ENCODE measurements around the gene VNN1.
"Not testable (repeated sequence)": the region's sequence is repeated elsewhere in the genome, so short reads cannot be mapped to it uniquely, and the experiment has no call there.

VNN1 gene

GRCh38 chr6:132666118-132666517 lies 47.7 kb downstream of the VNN1 start:
- no peak for DNase-seq

DNA sequence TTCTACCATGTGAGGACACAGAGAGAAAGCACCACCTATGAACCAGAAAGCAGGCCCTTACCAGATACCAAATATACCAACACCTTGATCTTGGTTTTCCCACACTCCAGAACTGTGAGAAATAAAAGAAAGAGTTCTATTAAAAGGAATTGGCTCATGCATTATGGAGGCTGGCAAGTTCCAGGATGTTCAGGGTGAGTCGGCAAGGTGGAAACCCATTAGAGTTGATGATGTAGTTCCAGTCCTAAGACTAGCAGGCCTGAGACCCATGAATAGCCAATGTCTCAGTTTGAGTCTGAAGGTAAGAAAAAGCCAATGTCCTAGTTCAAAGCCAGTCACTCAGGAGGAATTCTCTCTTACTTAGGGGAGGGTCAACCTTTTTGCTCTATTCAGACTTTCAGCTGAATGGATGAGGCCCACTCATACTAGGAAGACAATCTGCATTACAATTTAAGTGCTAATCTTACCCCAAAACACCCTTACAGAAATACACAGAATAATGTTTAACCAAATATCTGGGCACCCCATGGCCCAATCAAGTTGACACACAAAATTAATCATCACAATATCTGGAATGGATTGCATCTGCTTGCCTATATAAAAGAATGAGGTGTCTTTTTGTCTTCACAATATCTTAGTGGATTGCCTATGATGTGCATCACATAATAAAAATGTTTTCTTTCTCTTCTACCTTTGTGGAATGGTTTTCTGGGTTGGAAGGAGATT lies 49.4 kb downstream of the VNN1 start:
- no peak for DNase-seq

GRCh38 chr6:132663661-132664060 lies 50.2 kb downstream of the VNN1 start:
- DNase-seq, result no peak

- DNase-seq, result no peak
Measured at GRCh38 chr6:132661906-132662305, 51.9 kb downstream of the VNN1 start.

DNA sequence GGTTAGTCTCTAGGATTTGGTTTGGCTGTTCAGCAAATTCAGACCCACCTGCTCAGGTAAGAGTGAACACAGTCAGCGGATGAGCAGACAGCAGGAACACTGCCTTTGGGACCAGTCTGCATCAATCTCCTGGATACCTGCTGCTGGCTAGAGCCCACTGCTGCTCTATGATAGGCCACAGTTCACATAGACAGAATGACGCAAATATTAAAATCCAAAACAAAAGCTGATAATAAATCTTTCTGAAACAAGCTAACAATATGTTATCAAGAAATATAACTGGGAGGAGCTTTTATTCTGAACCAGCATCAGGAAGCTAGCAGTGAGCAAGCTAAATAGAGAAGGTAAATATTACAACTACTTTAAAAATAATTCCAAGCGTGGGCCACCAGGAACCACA lies 54.8 kb downstream of the VNN1 start, which contains the start of gene TAAR1:
TSS of gene TAAR1 (minus strand) at position 101 of the 400 bp plus-strand sequence. CDS start 13,179 bp downstream, outside the sequence.
- DNase-seq, result no peak

DNA sequence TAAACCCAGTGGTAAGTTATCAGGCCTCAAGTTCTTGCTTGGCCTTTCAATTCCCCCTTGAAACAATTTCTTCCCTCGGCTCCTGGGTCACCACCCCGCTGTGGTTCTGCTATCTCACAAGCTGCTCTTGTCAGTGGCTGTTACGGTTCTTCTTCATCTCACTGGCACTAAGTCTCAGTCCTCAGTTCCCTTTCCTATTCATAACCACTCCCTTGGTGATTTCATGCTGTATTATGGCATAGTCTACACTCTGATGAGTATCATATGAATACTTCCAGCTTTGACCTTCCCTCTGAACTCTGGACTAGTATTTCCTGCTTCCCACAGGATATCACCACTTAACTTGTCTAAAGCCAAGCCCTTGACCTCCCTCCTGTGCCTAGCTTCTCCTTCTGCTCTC lies 62.8 kb downstream of the VNN1 start:
- DNase-seq, result no peak

GRCh38 chr6:132650429-132650828 lies 63.4 kb downstream of the VNN1 start:
- DNase-seq, result no peak

DNA sequence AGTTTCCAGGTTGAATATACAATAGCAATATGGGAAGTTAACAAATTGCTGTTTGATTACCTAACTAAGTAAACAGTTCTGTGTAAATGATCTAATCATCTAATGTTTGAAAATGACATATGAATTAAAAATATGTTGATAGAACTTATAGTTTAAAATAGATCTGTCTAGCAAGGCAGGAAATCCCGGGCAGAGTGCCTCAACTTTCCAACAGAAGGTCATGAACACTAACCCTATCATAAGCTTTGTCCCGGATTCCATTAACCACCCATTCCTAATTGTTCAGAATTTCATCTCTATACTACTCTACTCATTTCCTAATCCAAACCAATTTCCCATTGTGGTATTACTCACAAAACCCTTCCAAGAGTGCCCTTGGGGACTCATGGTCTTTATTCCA lies 65.0 kb downstream of the VNN1 start:
- no peak for DNase-seq

DNA sequence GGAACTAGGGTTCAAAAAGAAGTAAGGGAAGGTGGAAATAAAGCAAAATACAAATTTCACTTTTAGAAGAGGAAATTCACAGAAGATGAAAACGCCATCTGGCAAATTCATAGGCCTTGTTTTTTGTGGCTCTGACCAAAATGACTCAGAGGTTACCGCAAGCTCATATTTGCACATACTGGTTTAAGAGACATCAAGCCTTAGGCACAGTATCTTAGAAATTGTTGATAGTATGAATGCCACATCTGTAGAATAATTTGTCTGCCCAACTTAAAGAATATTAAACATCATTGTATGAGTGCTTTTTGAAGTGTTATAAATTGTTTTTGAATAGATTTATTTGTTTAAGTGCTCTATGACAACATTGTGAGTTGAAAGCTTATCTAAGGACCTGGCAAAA lies 65.5 kb downstream of the VNN1 start:
- no peak for DNase-seq

DNA sequence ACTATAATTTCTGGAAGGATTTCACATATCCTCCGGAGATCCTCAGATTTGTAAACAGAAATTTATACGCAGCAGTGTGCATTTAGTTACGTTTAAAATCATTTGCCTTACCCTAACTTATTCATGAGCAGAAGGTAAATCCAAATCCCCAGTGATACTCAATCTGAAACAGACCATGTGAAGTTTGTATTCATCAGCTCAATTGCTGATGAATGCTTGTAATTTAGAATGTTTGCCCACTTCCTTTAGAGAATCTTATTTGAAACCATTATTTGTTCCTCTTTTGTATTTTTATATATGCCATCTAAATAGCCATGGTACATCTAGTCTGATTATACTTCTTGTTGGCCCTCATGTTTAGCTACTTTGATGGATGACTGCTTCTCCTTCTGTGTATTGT lies 70.3 kb downstream of the VNN1 start:
- DNase-seq, result no peak

- DNase-seq, result not testable (repeated sequence)
Measured at GRCh38 chr6:132637135-132637534, 76.7 kb downstream of the VNN1 start.

- DNase-seq, result not testable (repeated sequence)
Measured at GRCh38 chr6:132635906-132636305, 77.9 kb downstream of the VNN1 start.

GRCh38 chr6:132635288-132635687 lies 78.6 kb downstream of the VNN1 start:
- DNase-seq, result not testable (repeated sequence)

DNA sequence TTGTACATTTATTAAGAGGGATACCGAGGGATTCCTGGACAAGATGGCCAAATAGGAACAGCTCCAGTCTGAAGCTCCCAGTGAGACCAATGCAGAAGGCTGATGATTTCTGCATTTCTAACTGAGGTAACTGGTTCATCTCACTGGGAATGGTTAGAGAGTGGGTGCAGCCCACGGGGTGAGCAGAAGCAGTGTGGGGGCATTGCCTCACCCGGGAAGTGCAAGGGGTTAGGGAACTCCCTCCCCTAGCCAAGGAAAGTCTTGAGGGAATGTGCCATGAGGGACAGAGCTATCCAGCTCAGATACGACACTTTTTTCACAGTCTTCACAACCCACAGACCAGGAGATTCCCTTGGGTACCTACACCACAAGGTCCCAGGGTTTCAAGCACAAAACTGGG lies 79.1 kb downstream of the VNN1 start:
- no peak for DNase-seq

DNA sequence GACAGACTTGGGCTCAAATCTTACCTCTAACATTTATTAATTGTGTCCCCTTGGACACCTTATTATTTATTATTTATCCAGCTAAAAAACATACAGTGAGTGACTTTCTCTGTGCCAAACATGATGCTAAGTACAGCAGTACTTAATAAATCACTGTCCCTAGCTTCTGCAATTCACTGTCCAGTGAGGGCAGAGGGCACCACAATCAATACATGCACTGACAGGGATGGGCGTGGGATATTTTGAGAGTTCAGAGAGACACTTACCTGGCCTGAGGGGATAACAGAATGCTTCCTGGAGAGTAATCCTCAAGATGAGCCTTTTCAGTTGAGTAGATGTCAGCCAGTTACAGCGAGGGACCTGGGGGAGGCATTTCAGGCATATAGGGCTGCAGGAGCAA lies 80.5 kb downstream of the VNN1 start:
- DNase-seq, result no peak
